GM21529 (cell line): Measurements from ENCODE around the gene OIP5.
"Not testable (repeated sequence)": the region's sequence is repeated elsewhere in the genome, so short reads cannot be mapped to it uniquely, and the experiment has no call there.

ENCODE experiments used
- ATAC-seq: cut with Tn5 transposase; IDR thresholded peaks from one replicate; pipeline ENCODE4 v1.9.1; 2021; ENCODE audit not compliant: unreplicated experiment

Gene OIP5

DNA sequence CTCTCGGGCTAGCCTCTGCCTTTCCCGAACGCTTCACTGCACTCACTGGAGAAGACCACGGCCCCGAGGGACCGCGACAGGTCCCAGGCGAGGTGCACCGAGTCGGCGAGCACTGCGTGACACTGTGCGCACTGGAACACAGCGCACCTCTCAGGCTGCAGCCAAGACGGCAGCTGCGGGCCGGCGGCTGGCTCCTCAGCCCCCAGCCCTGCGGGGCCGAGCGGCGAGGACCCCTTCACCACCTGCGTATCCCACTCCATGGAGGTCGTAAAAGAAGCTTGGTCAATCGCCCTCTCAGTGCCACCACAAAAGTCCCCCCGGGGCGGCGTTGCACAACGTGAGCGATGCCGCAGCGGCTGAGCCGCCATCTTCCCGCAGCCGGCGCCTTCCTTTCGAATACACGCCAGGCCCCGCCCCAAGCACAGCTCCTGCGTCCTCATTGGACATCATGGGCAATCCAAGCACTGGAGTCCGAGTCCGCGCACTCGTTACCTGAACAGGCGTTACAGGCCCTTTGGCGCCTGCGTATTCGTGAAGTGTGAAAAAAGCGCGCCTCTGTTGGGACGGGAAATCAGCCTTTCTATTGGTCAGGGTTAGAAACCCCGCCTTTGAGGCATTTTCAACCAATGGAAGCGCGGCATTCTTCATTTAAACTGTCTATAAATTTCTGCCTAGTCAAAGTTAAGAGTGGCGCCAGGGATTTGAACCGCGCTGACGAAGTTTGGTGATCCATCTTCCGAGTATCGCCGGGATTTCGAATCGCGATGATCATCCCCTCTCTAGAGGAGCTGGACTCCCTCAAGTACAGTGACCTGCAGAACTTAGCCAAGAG, at the start of gene OIP5, which contains the start of gene NUSAP1:
Gene OIP5, minus strand, starts transcription at position 398 of the 832 bp plus-strand sequence. Its CDS starts 30 bp downstream, at position 368.
Gene NUSAP1, plus strand, starts transcription at position 688 of the 832 bp plus-strand sequence. Its CDS starts 77 bp downstream, at position 765.
- peak; percentile 87 for ATAC-seq

DNA sequence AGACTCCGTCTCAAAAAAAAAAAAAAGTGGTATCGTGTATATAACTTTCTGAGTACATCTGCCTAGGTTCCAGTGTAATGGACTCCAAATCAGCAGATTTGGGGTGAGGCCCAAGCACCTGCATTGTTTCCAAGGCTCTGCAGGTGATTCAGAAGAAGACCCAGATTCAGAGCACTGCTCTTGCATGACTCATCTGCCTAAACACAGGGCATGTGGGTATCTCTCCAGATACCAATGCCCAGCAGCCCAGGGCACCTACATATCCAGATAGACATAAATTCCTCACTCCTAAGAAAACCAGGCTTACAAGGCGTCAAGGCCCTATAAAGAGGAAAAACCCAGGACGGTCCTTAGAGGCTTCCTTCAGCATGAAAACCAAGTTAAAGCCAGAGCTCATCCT, 45.6 kb upstream of the OIP5 start:
- ATAC-seq: no peak

- ATAC-seq: no peak
Observed at GRCh38 chr15:41367418-41367817, 35.0 kb upstream of the OIP5 start.

DNA sequence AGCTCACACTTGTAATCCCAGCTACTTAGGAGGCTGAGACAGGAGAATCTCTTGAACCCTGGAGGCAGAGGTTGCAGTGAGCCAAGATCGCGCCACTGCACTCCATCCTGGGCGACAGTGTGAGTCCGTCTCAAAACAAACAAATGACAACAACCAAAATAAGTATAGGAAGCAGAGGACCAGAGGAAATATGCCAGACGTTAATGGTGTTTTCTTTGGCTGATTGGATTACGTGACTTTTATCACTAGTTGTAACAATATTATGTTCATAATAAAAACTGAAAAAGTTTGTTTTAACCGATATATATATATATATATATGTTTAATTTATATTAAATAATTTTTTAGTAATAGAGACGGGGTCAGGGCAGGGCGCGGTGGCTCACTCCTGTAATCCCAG, 22.0 kb upstream of the OIP5 start:
- no peak for ATAC-seq

- no peak for ATAC-seq
Observed at GRCh38 chr15:41350057-41350717, 17.8 kb upstream of the OIP5 start.

DNA sequence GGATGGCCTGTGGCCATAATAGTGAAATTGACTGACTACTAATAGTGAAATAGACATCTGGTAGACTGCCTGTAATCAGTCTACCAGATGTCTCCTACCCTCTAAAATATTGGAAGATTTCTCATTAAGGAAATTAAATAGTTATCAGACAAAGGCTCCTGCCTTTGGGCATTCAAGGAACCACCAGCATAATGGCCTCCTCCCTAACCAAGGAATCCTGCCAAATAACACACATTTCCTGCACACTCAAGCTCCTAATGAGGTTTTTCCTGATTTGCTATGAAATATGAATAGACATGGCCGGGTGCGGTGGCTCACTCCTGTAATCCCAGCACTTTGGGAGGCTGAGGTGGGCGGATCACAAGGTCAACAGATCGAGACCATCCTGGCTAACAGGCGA, 14.8 kb upstream of the OIP5 start:
- ATAC-seq: no peak

DNA sequence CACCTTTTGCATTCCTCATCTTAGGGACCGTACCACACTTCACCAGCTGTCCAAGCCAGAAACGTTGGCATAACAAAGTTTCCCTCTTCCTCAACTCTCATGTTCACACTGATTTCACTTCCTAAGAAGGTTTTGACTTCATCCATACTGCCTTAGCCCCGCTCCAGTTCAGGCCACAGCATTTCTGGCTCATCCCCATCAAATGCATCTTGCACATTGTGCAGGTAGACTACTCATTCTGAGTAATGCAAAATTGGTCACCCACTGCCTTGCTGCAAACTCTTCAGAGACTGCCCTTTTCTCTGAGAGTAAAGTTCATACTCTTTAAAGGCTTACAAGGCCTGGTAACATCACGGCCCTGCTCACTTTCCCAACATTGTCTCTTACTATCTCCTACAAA, 9.1 kb upstream of the OIP5 start:
- ATAC-seq: no peak

GRCh38 chr15:41340189-41340695, 7.9 kb upstream of the OIP5 start:
- ATAC-seq: no peak

DNA sequence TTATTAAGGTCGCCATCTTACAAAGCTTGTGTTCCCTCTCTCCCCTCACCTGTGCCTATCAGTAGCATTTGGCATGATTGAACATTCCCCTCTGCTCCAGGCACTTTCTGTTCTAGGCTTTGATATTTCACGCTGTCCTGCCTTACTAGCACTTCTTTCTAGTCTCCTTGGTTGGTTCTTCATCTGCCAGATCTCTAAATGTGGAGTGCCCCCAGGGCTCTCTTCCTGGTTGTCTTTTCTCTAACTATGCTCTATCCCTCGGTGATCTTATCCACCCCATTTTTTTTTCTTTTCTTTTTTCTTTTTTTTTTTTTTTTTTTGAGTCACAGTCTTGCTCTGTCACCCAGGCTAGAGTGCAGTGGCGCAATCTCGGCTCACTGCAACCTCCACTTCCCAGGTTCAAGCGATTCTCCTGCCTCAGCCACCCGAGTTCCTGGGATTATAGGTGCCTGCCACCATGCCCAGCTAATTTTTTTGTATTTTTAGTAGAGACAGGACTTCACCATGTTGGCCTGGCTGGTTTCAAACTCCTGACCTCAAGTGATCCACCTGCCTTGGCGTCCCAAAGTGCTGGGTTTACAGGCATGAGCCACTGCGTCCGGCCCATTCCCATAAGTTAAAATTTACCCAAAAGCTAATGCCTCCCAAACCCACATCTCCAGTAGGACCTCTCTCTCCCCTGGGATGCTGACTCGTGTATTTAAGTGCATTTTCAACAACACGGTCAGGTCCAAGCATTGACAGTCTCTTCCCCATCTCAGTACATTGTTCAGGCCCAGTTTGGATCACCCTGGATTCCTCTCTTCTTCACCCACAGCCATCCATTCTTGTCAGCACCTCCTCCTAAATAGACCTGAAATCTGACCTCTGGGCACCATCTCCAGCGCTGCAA, 5.5 kb upstream of the OIP5 start:
- no peak for ATAC-seq

DNA sequence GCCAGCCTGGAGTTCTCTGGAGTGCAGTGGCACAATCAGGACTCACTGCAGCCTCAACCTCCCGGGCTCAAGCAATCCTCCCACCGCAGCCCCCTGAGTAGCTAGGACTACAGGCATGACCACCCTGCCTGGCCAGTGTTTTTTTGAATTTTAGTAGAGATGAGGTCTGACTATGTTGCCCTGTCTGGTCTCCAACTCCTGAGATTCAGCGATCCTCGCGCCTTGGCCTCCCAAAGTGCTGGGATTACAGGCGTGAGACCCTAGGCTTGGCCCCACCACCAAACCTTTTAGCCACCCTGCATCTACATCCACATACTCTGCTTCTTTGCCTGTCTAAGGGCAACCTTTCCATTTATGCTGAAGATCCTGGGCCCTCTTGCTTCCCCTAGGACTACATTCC, 4.7 kb upstream of the OIP5 start:
- ATAC-seq: no peak

- ATAC-seq: no peak
Observed at GRCh38 chr15:41336549-41336948, 4.2 kb upstream of the OIP5 start.

DNA sequence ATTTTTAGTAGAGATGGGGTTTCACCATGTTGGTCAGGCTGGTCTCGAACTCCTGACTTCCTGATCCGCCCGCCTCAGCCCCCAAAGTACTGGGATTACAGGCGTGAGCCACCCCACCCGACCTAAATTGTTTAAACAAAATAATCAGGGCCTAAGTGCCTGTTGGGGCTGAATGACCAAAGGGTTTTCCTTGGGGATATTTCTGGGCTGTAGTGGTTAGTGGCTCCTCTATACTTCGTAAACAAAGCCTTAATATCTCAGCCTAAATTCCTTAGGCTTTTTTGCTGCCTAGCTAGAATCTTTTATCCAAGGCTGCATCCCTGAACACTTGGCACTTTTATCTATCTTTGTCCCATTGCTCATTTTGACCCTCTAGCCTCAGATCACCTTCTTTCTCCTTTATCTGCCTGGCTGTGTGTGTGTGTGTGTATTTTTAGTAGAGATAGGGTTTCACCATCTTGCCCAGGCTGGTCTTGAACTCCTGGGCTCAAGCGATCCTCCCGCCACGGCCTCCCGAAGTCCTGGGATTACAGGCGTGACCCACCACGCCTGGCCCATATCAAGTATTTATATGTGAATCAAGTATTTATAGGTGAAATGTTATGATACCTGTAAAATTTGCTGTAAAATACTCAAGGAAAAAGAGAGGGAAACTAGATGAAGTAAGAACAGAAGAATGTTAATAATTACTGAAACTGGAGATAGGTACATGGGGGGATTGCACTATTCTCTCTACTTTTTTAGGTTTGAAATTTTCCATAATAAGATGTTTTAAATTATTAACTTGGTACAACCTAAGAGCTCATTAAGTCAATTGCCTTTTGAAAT, 2.1 kb upstream of the OIP5 start:
- no peak for ATAC-seq

DNA sequence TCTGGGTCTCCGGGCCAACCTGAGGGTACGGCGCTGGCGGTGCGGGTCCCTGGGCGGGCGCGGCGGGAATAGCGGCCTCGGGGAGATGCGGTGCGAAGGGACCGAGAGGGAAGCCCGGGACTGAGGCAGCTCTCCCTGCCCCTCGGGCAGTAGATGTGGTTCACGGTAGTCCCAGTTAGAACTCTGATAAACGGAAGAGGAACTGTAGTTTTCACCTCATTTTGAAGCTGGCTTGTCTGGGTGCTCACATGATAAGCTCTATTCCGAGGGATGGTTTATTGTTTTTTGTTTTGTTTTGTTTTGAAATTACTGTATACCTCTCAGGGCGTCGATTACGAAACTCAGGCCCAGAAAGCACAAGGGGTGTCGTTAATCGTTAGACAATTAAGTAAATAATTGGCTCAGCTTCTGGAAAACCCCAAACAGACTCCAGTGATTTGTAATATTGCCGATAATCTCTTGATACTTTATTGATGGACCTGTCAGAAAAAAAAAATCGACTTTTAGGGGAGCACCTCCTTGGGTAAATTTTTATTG, 703 bp upstream of the OIP5 start:
- ATAC-seq: peak; percentile 21

- ATAC-seq: no peak
Observed at GRCh38 chr15:41331833-41332193, 578 bp downstream of the OIP5 start.

DNA sequence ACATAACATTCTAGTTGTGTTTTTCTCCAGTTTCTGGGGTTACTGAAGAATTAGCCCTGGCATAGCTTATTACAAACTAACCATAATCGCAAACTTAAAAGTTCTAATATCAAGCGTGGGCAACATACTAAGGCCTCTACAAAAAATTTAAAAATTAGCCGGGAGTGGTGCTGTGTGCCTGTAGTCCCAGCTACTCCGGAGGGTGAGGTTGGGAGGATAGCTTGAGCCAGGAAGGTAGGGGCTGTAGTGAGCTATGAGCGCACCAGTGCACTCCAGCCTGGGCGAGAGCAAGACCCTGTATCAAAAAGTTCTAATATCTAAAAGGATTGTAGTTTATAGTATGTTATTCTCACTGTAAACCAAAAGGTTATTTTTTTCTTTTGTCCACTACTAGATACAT, 1.1 kb downstream of the OIP5 start:
- no peak for ATAC-seq

DNA sequence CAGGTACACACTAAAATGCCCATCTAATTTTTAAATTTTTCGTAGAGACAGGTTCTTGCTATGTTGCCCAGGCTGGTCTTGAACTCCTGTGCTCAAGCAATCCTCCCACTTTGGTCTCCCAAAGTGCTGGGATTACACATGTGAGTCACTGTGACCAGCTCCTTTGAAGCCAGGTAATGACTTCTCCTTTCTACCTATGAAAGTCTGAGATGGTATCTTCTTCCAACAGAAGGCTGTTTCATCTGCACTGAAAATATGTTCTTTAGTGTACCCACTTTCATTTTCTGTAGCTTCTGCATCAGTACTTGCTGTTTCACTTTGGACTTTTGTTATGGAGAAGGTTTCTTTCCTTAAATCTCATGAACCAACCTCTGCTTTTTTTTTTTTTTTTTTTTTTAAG, 8.8 kb downstream of the OIP5 start:
- ATAC-seq: no peak

GRCh38 chr15:41320805-41321330, 11.5 kb downstream of the OIP5 start:
- ATAC-seq: not testable (repeated sequence)

GRCh38 chr15:41309226-41309905, 23.0 kb downstream of the OIP5 start:
- ATAC-seq: no peak

GRCh38 chr15:41307679-41308078, 24.7 kb downstream of the OIP5 start:
- ATAC-seq: no peak
